SJCRH30 (cell line): Measurements from ENCODE around the gene DAD1. TPM values are rescaled to one million over a fixed set of nuclear protein-coding genes. Genes with fewer than 3 reads are reported as not detected.

ENCODE experiments used
- DNase-seq, 2 experiments: peaks; one replicate each; pipeline ENCODE4 v3.0.0-alpha.2; 2015 to 2020
- H3K27ac ChIP-seq: fragments of 250-450 bp; sonication (Bioruptor Pico); 2 replicates; pipeline ENCODE4 v1.5.1; 2020; ENCODE audit warnings: mild to moderate bottlenecking, moderate library complexity
- H3K27me3 ChIP-seq: fragments of 250-450 bp; sonication (Bioruptor Pico); 2 replicates; pipeline ENCODE4 v1.5.1; 2020; ENCODE audit warnings: mild to moderate bottlenecking, moderate library complexity
- H3K36me3 ChIP-seq: fragments of 250-450 bp; sonication (Bioruptor Pico); 2 replicates; pipeline ENCODE4 v1.5.1; 2020; ENCODE audit warnings: mild to moderate bottlenecking, moderate library complexity
- H3K4me1 ChIP-seq: fragments of 250-450 bp; sonication (Bioruptor Pico); 2 replicates; pipeline ENCODE4 v1.5.1; 2020; ENCODE audit warnings: mild to moderate bottlenecking, moderate library complexity
- H3K4me3 ChIP-seq: fragments of 250-450 bp; sonication (Bioruptor Pico); 2 replicates; pipeline ENCODE4 v1.5.1; 2020; ENCODE audit warnings: mild to moderate bottlenecking, moderate library complexity
- H3K9me3 ChIP-seq: fragments of 250-450 bp; sonication (Bioruptor Pico); replicated peaks from 2 replicates; pipeline ENCODE4 v1.5.1; 2020; ENCODE audit warnings: mild to moderate bottlenecking, moderate library complexity
- total RNA-seq: library from RNA; depleted of rRNA; stranded (reverse); fragments of >200 nt; shearing (Covaris generic); gene quantifications from 2 replicates; pipeline ENCODE4 v1.2.3, GENCODE V29; 2014; rRNA removed

The DAD1 gene
- total RNA-seq, 1 experiment from 2014 or later = 241 TPM

- Histone ChIP-seq H3K4me1 (peaks cover 11% of the 10 kb centered on the region; the same call in 1 of the 2 replicates), H3K4me3 (no peak overlapping the region), H3K27me3 (no peaks in the 10 kb centered on the region), H3K9me3 (no peaks in the 10 kb centered on the region), H3K27ac (no peak overlapping the region), H3K36me3 (peaks cover 9% of the 10 kb centered on the region)
- no peak for DNase-seq
These were observed 67.4 kb downstream of the DAD1 start for GRCh38 chr14:22521449-22522239.

GRCh38 chr14:22520796-22521195 lies 68.2 kb downstream of the DAD1 start:
- Histone ChIP-seq H3K36me3 (peaks cover 14% of the 10 kb centered on the region), H3K4me1 (peaks cover 19% of the 10 kb centered on the region), H3K9me3 (no peaks in the 10 kb centered on the region), H3K27ac (no peak overlapping the region), H3K27me3 (no peaks in the 10 kb centered on the region), H3K4me3 (no peak overlapping the region)
- no peak for DNase-seq

- peaks cover 26% of the 10 kb centered on the region for H3K4me1 ChIP-seq
- no peaks in the 10 kb centered on the region for H3K27me3 ChIP-seq
- H3K4me3 ChIP-seq = no peak overlapping the region
- no peaks in the 10 kb centered on the region for H3K9me3 ChIP-seq
- H3K27ac ChIP-seq = no peak overlapping the region
- peaks cover 11% of the 10 kb centered on the region for H3K36me3 ChIP-seq
- DNase-seq = no peak
These were observed 68.9 kb downstream of the DAD1 start for GRCh38 chr14:22519877-22520685.

DNA sequence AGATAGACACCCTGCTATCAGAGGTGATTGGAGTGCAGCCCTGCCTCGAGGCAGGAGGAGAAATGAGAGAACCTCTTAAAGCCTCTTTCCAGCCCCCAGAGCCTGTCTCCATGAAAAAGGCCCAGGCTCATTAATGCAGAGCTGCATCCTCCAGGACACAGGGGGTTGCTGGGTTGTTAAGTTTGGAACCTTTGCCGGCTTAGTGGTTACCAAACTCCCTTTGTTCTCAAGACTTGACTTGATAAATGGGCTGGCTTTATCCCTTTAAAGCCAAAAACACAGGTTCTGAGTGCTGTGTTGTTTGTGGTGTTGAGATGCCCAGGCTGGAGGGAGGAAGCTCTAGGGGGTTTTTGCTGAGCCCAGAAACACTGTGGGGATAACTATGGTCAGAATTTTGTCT lies 71.0 kb downstream of the DAD1 start:
- DNase-seq = no peak
- no peaks in the 10 kb centered on the region for H3K9me3 ChIP-seq
- H3K27ac ChIP-seq = no peak overlapping the region
- no peaks in the 10 kb centered on the region for H3K27me3 ChIP-seq
- H3K36me3 ChIP-seq = peaks cover 11% of the 10 kb centered on the region
- H3K4me3 ChIP-seq = no peak overlapping the region
- H3K4me1 ChIP-seq = peaks cover 43% of the 10 kb centered on the region

DNA sequence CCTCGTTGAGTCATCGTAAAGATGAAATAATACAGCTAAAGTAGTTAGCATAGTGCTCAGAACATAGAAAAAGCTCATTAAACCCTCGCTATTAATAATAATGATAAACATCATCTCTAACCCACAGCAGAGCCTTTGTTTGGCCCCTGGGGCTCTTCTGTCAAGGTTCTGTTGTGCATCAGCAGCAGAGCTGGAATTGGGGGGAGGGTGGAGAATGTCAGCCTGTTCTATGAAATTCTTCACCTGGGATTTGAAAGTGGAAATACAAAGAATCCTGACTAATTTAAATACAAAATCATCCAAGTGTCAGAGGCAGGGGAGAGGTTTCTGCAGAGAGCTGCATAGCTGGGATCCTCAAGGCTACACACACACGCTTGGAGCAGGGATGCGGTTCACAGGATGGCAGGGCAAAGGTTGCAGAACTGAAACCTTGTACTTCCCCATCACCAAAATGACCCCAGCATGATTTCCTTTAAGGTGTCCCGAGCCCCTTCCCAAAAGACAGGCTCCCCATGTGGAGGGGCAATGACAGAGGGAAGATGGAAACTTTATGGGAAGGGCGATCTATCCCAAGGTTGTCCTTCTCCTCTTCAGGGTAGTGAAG lies 71.8 kb downstream of the DAD1 start:
- Histone ChIP-seq H3K9me3 (no peaks in the 10 kb centered on the region), H3K36me3 (peaks cover 11% of the 10 kb centered on the region), H3K4me3 (no peak overlapping the region), H3K4me1 (peaks cover 51% of the 10 kb centered on the region), H3K27ac (no peak overlapping the region), H3K27me3 (no peaks in the 10 kb centered on the region)
- DNase-seq = no peak

- no peaks in the 10 kb centered on the region for H3K9me3 ChIP-seq
- H3K36me3 ChIP-seq = peaks cover 11% of the 10 kb centered on the region
- no peaks in the 10 kb centered on the region for H3K27me3 ChIP-seq
- peak overlapping the region; percentile 49; the same call in 1 of the 2 replicates for H3K27ac ChIP-seq
- no peak overlapping the region for H3K4me3 ChIP-seq
- peaks cover 64% of the 10 kb centered on the region for H3K4me1 ChIP-seq
- DNase-seq = peak in 1 of 2 experiments; percentile 22
These were observed 73.1 kb downstream of the DAD1 start for GRCh38 chr14:22515929-22516328.

Other genes starting within 250 kb of the DAD1 start
- gene ABHD4, start 9.1 kb upstream of the DAD1 start, total RNA-seq = 6.1 and 7.2 TPM in 2 replicates
- not detected in 2 replicates for gene OR6J1, start 55.1 kb upstream of the DAD1 start, total RNA-seq
- 134 and 145 TPM in 2 replicates for gene OXA1L, start 177.5 kb upstream of the DAD1 start, total RNA-seq
- gene SLC7A7, start 226.2 kb upstream of the DAD1 start, total RNA-seq = 46.2 and 47.8 TPM in 2 replicates
- gene MRPL52, start 240.7 kb upstream of the DAD1 start, total RNA-seq = 65.1 and 95.5 TPM in 2 replicates
- 96.7 and 98.7 TPM in 2 replicates for gene MMP14, start 247.4 kb upstream of the DAD1 start, total RNA-seq